GM15510 (cell line): ENCODE results near the gene ARTN.
A peak's percentile ranks its signal among the peaks of the same experiment; 100 is the strongest.

ENCODE experiments used
- POLR2A ChIP-seq: IDR thresholded peaks from 3 replicates; pipeline ENCODE4 v1.6.1; 2011; ENCODE audit warnings: borderline replicate concordance; ENCODE audit not compliant: insufficient read length; ENCODE audit errors: extremely low read depth

The ARTN gene

GRCh38 chr1:43936431-43937151 lies 3.0 kb downstream of the ARTN start:
- no peak for TF ChIP-seq POLR2A

- no peak for TF ChIP-seq POLR2A
These were observed 3.7 kb downstream of the ARTN start for GRCh38 chr1:43937179-43937865.

- TF ChIP-seq POLR2A: no peak
These were observed 4.8 kb downstream of the ARTN start for GRCh38 chr1:43938383-43938782.

GRCh38 chr1:43938892-43939587 lies 5.4 kb downstream of the ARTN start:
- no peak for TF ChIP-seq POLR2A

GRCh38 chr1:43942411-43942810 lies 8.8 kb downstream of the ARTN start:
- no peak for TF ChIP-seq POLR2A

GRCh38 chr1:43944860-43945259 lies 11.3 kb downstream of the ARTN start:
- no peak for TF ChIP-seq POLR2A

GRCh38 chr1:43945674-43946235 lies 12.2 kb downstream of the ARTN start:
- no peak for TF ChIP-seq POLR2A

- TF ChIP-seq POLR2A: peak; percentile 92
These were observed 12.8 kb downstream of the ARTN start, which contains the start of gene IPO13 for GRCh38 chr1:43946236-43947060. TSS of gene IPO13 (plus strand) at chr1:43946950. CDS start at chr1:43947601, 651 bp downstream.

- TF ChIP-seq POLR2A: no peak
These were observed 13.7 kb downstream of the ARTN start for GRCh38 chr1:43947061-43947873.

- no peak for TF ChIP-seq POLR2A
These were observed 14.4 kb downstream of the ARTN start for GRCh38 chr1:43947874-43948437.

- no peak for TF ChIP-seq POLR2A
These were observed 16.1 kb downstream of the ARTN start for GRCh38 chr1:43949678-43950077.

- TF ChIP-seq POLR2A: no peak
These were observed 17.7 kb downstream of the ARTN start for GRCh38 chr1:43951021-43951985.
